ENCODE data around the gene ADGRV1.

DNA sequence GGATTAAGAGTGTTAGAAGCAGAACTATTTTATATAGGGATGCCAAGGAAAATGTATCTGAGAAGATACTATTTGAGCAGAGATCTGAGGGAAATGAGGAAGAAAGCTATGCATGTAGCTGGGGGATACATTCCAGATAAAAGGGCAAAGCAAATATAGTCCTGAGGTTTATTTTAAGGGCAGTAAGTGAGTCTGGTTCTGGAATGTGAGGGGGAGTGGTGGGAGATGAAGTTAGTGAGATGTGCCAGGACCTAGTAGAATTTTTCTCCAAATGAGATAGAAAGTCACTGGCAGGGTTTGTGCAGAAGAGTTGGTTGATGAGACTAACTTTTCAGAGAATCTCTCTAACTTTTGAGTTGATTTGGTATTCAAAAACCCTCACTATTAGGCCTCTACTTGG is 374.7 kb downstream of the ADGRV1 start:
- no peak for TF ChIP-seq MAX (IDR thresholded peaks at IDR 0.05; ENCODE audit: low read depth)
- no peak for TF ChIP-seq EP300 (IDR thresholded peaks at IDR 0.05; ENCODE audit: borderline replicate concordance in 1 of 2, low read depth in 1 of 2, low read length in 1 of 2)
- TF ChIP-seq, protein P1, sequence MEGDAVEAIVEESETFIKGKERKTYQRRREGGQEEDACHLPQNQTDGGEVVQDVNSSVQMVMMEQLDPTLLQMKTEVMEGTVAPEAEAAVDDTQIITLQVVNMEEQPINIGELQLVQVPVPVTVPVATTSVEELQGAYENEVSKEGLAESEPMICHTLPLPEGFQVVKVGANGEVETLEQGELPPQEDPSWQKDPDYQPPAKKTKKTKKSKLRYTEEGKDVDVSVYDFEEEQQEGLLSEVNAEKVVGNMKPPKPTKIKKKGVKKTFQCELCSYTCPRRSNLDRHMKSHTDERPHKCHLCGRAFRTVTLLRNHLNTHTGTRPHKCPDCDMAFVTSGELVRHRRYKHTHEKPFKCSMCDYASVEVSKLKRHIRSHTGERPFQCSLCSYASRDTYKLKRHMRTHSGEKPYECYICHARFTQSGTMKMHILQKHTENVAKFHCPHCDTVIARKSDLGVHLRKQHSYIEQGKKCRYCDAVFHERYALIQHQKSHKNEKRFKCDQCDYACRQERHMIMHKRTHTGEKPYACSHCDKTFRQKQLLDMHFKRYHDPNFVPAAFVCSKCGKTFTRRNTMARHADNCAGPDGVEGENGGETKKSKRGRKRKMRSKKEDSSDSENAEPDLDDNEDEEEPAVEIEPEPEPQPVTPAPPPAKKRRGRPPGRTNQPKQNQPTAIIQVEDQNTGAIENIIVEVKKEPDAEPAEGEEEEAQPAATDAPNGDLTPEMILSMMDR (IDR thresholded peaks at IDR 0.05) = no peak
- no peak for TF ChIP-seq RCOR1 (IDR thresholded peaks at IDR 0.05; ENCODE audit: low read length)
- TF ChIP-seq USF1 (IDR thresholded peaks at IDR 0.05; ENCODE audit: borderline replicate concordance, low read depth) = no peak
- no peak for TF ChIP-seq TAF1 (IDR thresholded peaks at IDR 0.05; ENCODE audit: borderline replicate concordance, low read depth, low read length)
- TF ChIP-seq ELF1 (IDR thresholded peaks at IDR 0.05) = no peak
- no peak for TF ChIP-seq USF2 (IDR thresholded peaks at IDR 0.05; ENCODE audit: borderline replicate concordance, low read depth, low read length)

Data from SK-N-SH (cell line).